GM15510 (cell line): ENCODE measurements around the gene INS.

Experiments
- POLR2A ChIP-seq: IDR thresholded peaks from 3 replicates; pipeline ENCODE4 v1.6.1; 2011; ENCODE audit warnings: borderline replicate concordance; ENCODE audit not compliant: insufficient read length; ENCODE audit errors: extremely low read depth

The INS gene

DNA sequence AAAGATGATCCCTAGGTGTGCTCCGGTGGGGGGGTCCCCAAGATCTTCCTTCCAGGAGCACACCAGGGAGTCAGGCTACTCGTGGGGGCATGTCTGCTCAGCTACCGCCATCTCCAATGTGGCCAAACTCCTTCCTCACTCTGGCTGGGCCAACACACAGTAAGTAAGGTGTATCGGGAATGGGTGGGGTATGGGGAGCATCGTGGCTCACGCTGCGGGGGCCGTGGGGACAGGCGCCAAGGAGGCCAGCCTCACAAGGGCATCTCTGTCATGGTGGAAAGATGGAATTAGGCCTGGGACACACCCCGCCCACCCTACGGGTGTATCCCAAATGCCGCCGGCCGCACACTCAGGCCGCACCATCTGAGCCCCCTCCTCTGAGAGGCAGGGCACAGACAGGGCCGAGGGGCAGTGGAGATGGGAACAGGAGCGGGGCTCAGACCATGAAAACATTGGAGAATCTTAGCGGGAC lies 30.1 kb downstream of the INS start:
- no peak for TF ChIP-seq POLR2A

DNA sequence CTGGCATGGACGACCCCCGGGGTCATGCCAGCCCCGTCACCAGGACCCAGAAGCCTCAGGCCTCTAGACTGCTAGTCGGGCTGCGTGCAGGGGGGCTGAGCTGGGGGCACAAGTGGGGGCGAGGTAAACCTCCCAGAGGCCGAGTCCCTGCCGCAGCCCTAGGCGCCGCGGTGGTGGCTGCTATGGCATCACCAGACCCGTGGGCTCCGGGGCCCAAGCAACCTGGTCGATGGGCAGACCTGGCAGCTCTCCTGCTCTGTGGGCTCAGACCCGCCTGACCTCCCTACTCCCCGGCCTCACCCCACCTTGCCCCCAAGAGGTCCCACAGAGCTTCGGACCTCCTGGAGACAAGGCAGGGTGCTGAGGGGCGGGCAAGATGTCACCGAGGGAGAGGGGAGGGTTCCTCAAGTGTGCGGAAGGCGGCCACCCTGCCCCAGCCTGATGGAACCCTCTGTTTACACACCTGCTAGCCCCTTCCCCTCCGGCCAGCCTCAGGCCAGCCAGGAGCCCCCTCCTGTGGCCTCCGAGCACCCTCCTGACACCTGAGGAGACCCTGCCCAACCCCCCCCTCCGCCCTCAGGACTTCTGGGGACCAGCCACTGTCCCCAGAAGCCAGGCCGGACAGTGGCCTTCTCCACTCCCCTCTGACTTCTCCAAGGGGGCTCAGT lies 31.2 kb downstream of the INS start:
- TF ChIP-seq POLR2A, result no peak

DNA sequence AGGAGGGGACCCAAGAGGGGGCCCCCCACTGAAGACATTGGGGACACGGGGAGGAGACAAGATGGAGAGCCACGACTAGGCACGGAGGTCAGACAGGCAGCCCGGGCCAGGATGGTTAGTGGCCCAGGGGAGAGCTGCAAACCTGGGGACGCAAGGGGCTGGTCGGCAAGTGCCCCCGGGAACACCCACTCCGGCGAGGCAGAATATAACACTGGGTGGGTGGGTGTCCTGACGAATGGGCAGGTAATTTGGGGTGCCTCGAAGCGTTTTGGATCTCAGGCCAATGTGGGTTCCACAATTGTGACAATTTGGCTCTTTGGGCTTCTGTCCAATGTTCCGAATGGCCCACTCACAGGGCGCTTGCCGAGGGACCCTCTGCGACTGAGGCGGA lies 31.7 kb downstream of the INS start:
- TF ChIP-seq POLR2A, result no peak

DNA sequence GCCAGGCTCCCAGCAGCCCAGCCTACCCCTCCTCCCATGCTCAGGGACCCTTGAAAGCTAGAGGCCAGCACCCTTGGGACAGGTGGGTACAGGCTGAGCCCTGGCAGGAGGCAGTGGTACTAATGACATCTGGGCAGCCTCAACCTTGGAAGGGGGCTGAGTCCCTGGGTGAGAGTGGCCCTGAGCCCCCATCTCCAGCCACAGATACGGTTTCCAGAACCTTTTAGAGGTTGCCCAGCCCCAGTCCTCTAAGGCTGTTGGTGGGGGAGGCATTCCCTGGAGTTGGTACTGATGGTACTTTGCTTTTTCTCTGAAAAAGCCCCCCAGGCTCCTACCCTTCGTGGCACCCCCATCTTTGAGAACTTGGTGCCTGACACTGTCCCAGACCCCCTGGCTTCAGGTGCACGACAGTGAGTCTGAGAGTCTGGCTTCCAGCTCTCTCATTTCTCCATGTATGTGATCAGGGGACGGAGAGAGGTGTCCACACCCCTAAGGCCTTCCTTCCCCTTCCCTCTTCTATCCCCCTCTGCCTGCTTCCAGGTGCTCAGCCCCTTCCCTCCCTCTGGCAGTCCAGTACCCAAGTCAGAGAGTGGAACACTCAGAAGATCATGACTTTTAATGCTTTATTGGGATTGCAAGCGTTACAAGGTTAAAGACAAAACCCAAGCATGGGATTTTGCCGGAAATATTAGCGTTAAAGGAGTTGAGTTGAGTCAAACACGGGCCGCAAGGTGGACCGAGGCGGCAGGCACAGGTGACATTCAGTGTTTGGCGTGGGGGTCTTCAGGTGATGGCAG lies 32.3 kb downstream of the INS start:
- TF ChIP-seq POLR2A, result no peak

DNA sequence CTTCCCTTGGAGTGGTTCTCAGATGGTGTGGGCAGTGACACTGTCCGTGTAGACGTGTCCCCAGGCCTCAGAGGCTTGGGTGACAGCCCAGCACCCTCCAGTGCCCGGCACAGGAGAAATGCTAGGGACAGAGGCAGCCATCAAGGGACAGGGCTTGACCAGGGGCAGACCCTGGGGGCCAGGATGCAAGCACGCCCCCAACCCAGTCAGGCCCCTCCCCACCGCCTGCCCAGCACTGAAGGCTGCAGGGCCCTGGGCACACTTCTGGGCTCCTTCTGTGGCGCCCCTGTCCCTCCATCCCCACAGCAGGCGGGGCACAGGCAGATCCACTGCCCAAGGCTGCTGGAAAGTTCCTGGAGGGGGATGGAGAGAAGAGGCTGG lies 32.9 kb downstream of the INS start:
- TF ChIP-seq POLR2A, result no peak

DNA sequence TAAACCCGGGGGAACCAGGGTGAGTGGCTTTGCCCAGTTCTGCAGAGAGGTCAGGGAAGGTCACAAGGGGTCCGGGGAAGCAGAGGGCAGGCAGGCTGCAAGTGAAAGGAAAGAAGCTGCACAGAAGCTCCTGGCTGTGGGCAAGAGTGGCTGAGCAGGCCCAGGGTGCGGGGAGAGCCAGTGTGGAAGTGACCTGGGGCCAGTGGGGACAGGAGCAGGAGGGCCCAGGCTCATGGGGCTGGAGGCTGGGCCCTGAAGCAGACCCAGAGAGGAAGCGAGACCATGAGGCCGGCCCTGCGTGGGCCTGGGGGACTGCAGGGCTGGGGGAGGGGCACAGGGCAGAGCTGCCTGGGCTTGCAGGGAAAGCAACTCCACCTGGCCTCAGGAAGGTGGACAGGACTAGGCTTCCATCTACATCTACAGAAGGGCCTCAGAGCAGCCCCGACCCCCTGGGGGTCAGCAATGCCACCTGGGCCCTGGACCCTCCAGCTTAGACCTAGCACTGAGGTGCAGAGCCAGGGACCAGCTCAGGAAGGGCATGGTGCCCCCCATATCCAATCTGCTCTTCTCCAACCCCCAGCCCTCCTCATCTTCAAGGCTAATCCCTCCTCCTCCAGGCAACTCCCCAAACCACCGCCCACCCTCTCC lies 33.4 kb downstream of the INS start:
- TF ChIP-seq POLR2A, result no peak

DNA sequence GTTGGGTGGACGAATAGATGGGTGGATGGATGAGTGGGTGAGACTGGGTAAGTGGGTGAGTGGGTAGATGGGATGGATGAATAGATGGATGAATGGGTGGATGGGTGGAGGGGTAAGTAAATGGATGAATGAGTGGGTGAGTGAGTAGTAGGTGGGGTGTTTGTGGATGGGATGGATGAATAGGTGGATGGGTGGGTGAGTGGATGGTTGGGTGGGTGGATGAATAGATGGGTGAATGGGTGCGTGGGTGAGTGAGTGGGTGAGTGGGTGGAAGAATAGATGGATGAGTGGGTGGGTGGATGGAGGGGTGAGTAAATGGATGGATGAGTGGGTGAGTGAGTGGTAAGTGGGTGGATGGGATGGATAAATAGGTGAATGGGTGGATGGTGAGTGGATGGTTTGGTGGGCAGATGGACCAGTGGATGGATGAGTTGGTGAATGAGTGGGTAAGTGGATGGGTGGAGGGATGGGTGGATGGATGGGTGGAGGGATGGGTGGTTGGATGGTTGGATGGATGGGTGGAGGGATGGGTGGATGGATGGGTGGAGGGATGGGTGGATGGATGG lies 34.4 kb downstream of the INS start:
- TF ChIP-seq POLR2A, result no peak

DNA sequence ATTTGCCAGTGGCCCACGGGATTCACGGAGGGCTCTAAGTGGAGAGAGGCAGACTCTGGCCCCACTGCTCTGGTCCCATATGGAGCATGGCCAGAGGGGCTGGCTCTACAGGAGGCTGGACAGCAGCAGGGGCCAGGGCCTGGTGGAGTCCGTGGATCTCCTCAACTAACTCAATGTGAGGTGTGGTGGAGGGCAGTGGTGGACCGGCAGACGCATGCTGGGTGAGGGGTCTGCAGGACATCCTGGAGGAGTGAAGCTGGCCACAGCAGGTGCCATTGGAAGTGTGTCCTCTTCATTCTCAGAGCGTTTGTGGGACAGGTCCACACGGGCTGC lies 37.4 kb downstream of the INS start:
- TF ChIP-seq POLR2A, result no peak

DNA sequence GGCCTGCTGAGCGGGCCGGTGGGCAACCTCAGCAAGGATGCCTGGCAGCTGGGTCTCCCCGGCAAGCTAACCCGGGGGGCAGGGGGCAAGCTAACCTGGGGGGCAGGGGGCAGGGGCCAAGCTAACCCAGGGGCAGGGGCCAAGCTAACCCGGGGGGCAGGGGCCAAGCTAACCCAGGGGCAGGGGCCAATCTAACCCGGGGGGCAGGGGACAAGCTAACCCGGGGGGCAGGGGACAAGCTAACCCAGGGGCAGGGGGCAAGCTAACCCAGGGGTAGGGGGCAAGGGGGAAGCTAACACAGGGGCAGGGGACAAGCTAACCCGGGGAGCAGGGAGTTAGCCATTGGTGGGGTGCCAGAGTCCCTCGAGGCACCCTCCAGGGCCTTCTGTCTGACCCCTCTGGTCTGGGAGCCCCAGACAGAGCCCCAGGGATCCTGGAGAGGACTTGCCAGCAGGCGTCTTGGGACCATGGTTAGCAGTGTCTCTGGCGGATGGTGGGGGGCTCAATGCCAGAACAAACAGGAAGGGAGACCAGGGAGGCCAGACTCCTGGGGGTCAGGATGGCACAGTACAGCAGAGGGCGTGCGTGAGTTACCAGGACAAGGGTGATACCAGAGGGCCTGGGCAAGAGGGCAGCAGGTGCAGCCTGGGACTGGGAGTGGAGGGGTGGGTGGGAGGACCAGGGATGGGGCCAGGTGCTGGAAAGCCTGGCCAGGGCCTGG lies 37.9 kb downstream of the INS start:
- TF ChIP-seq POLR2A, result no peak

DNA sequence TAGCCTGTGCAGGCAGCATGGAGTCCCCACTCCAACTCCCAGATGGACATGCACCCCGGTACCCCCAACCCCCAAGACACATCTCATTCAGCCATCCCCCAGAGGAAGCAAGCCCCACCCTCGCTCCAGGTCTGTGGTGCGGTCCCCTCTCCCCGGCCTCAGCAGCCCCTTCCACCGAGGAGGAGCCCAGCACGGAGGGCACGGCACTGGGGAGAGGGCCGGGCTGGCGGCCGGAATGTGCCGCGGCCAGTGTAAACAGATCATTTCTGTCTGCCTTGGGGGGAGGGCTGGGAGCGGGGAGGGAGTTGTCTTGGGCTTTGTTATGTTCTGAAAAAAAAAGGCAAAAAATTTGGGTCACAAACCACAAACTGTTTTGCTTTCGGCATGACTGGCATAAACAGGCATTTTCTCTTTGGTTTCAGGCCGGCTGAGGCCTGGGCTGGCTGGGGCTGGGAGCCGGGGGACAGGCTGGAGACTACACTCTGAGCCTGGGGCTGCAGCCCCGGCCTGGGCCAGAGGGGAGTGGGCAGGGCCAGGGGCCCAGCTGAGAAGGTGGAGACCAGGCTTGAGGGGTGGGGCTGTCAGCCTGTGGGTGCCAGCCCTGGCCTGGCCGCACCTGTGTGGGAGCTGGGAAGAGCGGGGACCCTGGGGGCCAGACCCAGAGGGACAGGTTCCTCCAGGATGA lies 38.6 kb downstream of the INS start:
- TF ChIP-seq POLR2A, result no peak

DNA sequence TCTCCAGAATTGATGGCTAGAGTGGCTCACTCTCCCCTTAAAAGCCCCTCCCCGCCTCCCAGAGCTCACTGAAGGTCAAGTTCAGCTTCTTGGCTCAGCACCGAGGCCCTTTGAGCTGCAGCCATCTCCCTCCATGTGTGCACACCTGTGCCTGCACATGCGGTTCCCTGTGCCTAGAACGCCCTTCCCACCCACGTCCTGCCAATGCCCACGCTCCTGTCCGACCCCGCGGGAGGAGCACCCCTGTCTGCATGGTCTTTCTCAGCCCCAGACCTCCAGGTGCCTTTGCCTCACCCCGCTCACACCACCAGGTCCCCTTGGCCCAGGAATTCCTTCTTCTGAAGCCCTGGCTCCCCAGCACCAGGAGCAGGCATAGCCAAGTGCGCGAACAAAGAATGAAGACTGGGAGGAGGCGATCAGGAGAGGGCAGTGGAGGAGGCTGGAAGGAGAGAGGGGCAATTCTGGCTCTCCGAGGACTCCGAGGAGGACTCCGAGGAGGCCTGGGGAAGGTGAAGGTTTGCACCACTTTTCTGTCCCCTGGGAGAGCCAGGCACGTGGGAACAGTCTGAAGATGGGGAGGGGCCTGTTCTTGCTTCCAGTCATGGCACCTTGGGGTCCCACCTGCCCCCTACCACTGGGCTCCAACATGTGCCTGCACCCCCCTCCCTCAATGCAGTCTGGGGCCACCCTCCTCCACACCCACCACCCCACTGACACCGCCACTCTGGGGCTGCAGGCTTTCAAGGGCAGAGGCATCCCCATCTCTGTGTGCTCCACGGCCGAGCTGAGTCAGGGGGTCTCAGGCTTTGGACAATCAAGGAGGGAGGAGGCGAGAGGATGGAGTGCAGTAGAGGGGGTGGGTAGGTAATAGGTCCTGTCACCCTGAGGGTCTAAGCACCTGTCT lies 39.5 kb downstream of the INS start:
- no peak for TF ChIP-seq POLR2A

DNA sequence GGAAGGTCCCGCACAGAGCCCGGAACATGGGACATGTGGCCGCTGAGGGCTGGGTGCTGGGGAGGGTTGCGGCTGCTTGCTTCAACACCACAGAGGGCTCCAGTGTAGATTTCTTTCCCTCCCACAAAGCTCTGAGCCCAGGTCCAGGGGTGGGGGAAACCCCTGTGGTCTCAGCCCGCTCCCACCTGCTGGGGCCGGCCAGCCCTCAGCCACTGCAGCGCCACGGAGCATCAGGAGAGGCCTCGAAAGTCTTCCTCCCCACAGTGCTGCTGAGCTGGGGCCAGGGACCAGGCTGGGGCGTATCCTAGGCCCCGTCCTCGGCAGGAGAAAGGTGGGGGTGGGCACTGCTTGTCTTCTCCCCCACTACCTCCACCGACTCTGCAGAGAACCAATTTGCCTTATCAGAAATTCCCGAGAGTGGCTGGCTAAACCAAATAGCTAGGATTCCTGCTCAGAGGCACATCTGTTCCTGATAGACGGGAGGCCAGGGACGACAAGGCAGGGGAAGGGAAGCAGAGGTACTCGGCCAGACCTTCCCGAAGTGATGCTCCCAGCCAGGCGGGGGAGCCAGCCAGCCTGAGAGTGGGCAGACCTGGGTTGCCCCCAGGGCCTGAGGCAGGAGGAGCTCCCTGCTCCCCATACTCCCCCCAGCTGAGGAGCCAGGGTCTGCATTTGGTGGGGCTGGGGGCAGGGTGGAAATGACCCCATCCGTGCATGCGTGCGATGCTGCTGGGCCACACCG lies 40.5 kb downstream of the INS start:
- no peak for TF ChIP-seq POLR2A

DNA sequence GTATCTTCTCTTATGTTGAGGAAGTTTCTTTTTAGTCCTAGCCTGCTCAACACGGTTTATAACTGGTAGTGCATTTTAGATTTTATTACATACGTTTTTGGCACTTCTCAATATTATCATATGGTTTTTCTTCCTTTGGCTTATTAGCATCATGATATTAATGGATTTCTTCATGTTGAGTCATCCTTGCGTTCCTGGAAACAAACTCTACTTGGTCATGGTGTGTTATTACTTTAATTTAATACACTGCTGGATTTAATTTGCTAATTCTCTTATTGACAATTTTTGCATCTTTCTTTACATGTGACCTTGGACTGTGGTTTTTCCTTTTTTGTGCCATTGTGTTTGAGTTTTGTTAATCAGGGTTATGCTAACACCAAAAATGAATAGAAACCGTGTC lies 42.3 kb downstream of the INS start:
- no peak for TF ChIP-seq POLR2A

DNA sequence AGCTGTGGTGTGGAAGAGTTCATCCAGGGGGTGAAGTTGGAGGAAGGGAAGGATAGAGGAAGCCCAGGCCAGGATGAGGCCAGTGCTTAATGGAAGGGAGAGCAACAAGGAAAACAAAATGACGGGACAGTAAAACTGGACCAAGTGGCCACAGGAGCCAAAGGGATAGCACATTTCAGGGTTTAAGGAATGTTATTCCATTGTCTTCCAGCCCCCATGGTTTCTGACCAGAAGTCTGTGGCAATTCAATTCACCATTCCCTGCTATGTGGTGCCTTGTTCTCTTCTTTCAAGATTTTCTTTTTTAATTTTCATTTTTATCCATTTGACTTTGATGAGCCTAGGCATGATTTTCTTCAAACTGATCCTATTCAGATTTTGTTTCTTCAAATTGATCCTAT lies 44.3 kb downstream of the INS start:
- TF ChIP-seq POLR2A, result no peak

DNA sequence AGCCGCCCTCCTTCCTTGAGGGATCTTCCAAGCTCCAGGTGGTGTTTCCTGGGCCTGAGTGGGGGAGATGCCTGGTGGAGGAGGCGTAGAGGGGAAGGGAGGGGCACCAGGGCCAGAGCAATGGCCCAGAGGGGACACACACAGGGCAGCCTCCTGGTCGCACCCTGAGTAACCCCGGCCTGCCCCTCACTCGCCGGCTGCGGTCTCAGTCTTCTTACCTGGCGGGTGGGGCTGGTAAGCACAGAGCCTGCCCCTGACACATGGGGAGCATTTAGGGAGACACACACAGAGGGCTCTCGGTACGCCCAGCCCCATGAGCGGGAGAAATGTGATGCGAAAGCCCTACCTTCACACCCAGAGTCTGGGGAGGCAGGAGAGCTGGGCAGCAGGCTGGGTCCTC lies 45.7 kb downstream of the INS start:
- TF ChIP-seq POLR2A, result no peak
